BLaER1 treated with 17β-estradiol and CSF1 and Interleukin-3, amounts not matched to agents 10 nM and 100 nM (cell line): ENCODE results near the gene SYK.
"Not testable (repeated sequence)": the region's sequence is repeated elsewhere in the genome, so short reads cannot be mapped to it uniquely, and the experiment has no call there.

Experiments used
- H3K27ac ChIP-seq, 11 experiments: shearing (Covaris generic); formaldehyde crosslinking; 2 replicates each; pipeline ENCODE4 v1.8.1; 2022
- H3K27me3 ChIP-seq, 11 experiments: shearing (Covaris generic); formaldehyde crosslinking; 2 replicates each; pipeline ENCODE4 v1.8.1; 2022
- H3K36me3 ChIP-seq, 11 experiments: shearing (Covaris generic); formaldehyde crosslinking; 2 replicates each; pipeline ENCODE4 v1.8.1; 2022
- H3K4me1 ChIP-seq, 10 experiments: shearing (Covaris generic); formaldehyde crosslinking; 2 replicates each; pipeline ENCODE4 v1.8.1; 2022
- H3K4me2 ChIP-seq, 11 experiments: shearing (Covaris generic); formaldehyde crosslinking; 2 replicates each; pipeline ENCODE4 v1.8.1; 2022
- H3K4me3 ChIP-seq, 10 experiments: shearing (Covaris generic); formaldehyde crosslinking; 2 replicates each; pipeline ENCODE4 v1.8.1; 2022
- H3K9ac ChIP-seq, 11 experiments: shearing (Covaris generic); formaldehyde crosslinking; 2 replicates each; pipeline ENCODE4 v1.8.1; 2022
- H3K9me3 ChIP-seq, 11 experiments: shearing (Covaris generic); formaldehyde crosslinking; replicated peaks in 1 of 11; 2 replicates each; pipeline ENCODE4 v1.8.1; 2022
- H4K20me1 ChIP-seq, 11 experiments: shearing (Covaris generic); formaldehyde crosslinking; 2 replicates each; pipeline ENCODE4 v1.8.1; 2022
- Cebpa-rat ChIP-seq, 11 experiments: shearing (Covaris generic); IDR thresholded peaks; 2 replicates each; pipeline ENCODE4 v1.8.1; 2022

SYK gene

DNA sequence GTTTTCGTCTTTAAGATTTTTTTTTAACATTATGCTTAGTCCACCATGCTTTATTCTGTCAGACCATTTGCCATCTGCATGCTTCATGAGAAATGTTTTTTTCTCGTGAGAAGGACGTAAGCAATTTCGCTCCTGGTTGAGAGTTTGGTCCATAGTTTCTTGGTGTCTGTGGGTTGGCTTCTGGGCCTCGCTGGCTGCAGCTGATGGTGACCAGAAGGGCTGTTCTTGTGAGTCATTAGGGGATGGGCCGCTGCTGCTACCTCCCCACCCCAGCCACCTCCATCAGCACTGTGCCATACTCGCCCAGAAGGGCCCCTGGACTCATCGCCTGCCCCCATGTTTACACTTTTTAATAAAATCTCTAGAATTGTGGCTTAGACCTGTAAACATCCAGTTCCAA, 11.4 kb downstream of the SYK start:
- H3K4me1 ChIP-seq = peaks cover 67 to 100% (median 73%) of the 10 kb centered on the region in 10 experiments
- peaks cover 0 to 17% (median 12%) of the 10 kb centered on the region in 11 experiments; a peak in 18 of 22 replicates for H3K9me3 ChIP-seq
- H3K4me3 ChIP-seq = no peak overlapping the region
- peaks cover 34 to 68% (median 53%) of the 10 kb centered on the region in 11 experiments for H3K36me3 ChIP-seq
- TF ChIP-seq Cebpa-rat (IDR thresholded peaks at IDR 0.05) = no peak
- H3K9ac ChIP-seq = no peak overlapping the region
- H3K4me2 ChIP-seq = peak overlapping the region; percentile 84 to 95 (median 90); a peak in 18 of 22 replicates
- H3K27ac ChIP-seq = peak overlapping the region in 1 of 11 experiments; percentile 4; a peak in 1 of 22 replicates
- H3K27me3 ChIP-seq = no peaks in the 10 kb centered on the region
- H4K20me1 ChIP-seq = peaks cover 12 to 100% (median 52%) of the 10 kb centered on the region in 11 experiments; a peak in 18 of 22 replicates

DNA sequence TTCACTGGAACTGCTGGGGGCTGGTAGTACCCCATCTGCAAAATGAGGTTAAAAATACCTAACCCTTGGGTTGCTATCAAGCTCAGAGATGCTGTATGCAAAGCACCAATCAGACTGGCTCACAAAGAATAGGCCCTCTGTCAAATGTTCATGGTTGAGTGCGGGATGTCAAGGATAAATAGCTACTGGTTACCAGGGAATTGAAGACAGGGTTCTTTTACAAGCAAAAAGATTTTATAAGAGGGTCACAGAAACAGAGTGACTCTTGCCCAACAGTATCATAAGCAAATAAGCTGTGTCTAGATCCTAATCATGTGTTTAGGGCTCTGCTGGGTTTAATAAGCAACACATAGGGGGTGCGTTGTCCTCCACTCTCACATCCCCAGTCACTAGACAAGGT, 11.9 kb downstream of the SYK start:
- Histone ChIP-seq H3K36me3 (peaks cover 39 to 70% (median 57%) of the 10 kb centered on the region in 11 experiments), H3K9ac (no peak overlapping the region), H3K27me3 (no peaks in the 10 kb centered on the region), H3K9me3 (peaks cover 1 to 22% (median 16%) of the 10 kb centered on the region in 11 experiments; a peak in 20 of 22 replicates), H3K4me3 (no peak overlapping the region), H3K4me2 (peak overlapping the region; percentile 84 to 95 (median 90)), H3K27ac (peak overlapping the region in 3 of 11 experiments; percentile 4 to 88 (median 28); a peak in 3 of 22 replicates), H3K4me1 (peaks cover 62 to 100% (median 68%) of the 10 kb centered on the region in 10 experiments), H4K20me1 (peaks cover 7 to 100% (median 49%) of the 10 kb centered on the region in 11 experiments; a peak in 18 of 22 replicates)
- no peak for TF ChIP-seq Cebpa-rat (IDR thresholded peaks at IDR 0.05)

DNA sequence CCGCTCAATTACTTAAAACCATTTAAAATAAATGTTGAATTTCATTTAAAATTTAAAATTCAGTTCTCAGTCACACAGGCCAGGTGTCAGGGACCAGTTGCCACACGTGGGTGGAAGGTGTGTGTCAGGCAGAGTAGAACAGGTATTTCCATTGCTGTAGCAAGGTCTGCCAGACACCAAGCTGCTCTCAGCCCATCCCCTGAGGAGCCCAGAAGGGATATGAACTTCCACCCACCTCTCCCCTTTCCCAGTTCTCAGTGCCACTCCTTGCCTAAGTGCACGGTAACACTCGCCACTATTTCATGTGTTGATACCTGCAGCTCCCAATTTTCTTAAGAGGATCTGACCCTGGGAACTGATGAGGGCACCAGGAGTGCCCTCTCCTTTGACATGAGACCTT, 12.7 kb downstream of the SYK start:
- Histone ChIP-seq H3K9me3 (peaks cover 9 to 30% (median 25%) of the 10 kb centered on the region in 11 experiments), H3K4me2 (peak overlapping the region; percentile 84 to 95 (median 90)), H3K9ac (peak overlapping the region in 10 of 11 experiments; percentile 67 to 78 (median 72); a peak in 15 of 22 replicates), H3K4me3 (peak overlapping the region in 5 of 10 experiments; percentile 21 to 46 (median 25); a peak in 2 of 20 replicates), H4K20me1 (peaks cover 3 to 98% (median 40%) of the 10 kb centered on the region in 11 experiments; a peak in 16 of 22 replicates), H3K4me1 (peaks cover 54 to 100% (median 59%) of the 10 kb centered on the region in 10 experiments), H3K36me3 (peaks cover 45 to 75% (median 58%) of the 10 kb centered on the region in 11 experiments), H3K27me3 (no peaks in the 10 kb centered on the region), H3K27ac (peak overlapping the region; percentile 68 to 91 (median 84))
- TF ChIP-seq Cebpa-rat (IDR thresholded peaks at IDR 0.05) = no peak

DNA sequence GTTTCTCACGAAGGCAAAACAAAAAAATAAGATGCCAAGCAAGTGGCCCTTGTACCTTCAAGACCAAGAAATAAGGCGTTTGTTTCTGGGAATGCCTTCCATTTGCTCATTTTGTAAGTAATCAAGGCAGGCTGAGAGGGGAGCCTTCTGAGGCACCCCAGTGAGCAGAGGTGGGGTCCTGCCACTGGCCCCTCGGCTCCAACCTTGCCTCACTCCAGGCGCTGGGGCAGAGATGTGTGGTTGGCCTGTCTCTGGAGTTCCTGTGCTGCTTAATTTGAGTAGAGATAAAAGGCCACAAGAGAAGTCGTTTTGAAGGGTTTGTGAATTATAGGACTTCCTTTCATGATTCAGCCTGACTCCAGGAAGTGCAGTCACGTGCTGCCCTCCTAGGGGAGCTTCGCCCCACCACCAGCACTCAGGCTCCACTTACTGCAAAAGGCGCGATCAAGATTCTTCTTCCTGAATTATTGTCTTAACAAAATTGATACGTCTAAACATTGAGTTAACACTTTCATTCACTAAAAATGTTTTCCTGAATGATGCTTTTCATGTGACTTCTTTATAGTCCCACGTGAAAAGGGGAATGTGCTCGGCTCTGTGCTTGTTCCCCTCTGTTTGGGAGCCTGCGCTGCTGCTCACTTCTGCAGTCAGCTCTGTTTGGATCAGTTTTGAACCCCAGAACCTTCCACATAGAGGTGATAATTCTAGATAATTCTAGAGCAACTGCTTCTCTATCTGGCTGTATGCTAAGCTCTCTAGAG, 13.7 kb downstream of the SYK start:
- Histone ChIP-seq H3K4me3 (peak overlapping the region; percentile 18 to 46 (median 33); a peak in 13 of 20 replicates), H3K4me1 (peaks cover 44 to 100% (median 50%) of the 10 kb centered on the region in 10 experiments), H3K36me3 (peaks cover 46 to 75% (median 58%) of the 10 kb centered on the region in 11 experiments), H3K4me2 (peak overlapping the region; percentile 84 to 95 (median 90)), H3K27me3 (no peaks in the 10 kb centered on the region), H3K9me3 (peaks cover 19 to 40% (median 35%) of the 10 kb centered on the region in 11 experiments), H4K20me1 (peaks cover 0 to 98% (median 30%) of the 10 kb centered on the region in 11 experiments; a peak in 13 of 22 replicates), H3K27ac (peak overlapping the region; percentile 68 to 91 (median 84)), H3K9ac (peak overlapping the region; percentile 67 to 78 (median 73); a peak in 21 of 22 replicates)
- no peak for TF ChIP-seq Cebpa-rat (IDR thresholded peaks at IDR 0.05)

DNA sequence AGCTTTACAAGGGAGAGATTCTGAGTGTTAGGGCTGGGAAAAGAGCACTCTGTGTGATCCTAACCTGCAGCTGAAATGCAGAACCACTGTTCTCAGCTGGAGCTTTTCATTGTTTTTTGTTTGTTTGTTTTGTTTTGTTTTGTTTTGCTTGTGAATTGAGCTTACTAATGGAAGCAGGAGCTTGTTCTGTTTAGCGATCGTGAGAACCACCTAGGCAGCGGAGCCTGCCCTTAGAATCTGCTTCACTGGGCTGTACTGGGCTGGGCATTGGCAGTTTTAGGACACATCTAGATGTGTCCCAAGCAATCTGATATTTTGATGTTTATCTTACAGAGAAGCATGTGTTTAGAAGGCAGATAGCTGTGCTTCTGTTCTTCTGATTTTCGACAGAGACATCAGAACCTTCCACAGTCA, 14.3 kb downstream of the SYK start:
- Histone ChIP-seq H3K27ac (peak overlapping the region; percentile 68 to 91 (median 84); a peak in 21 of 22 replicates), H3K9me3 (peaks cover 23 to 46% (median 41%) of the 10 kb centered on the region in 11 experiments), H3K4me1 (peaks cover 39 to 100% (median 45%) of the 10 kb centered on the region in 10 experiments), H3K27me3 (no peaks in the 10 kb centered on the region), H3K4me3 (peak overlapping the region; percentile 18 to 46 (median 33); a peak in 10 of 20 replicates), H4K20me1 (peaks cover 0 to 98% (median 24%) of the 10 kb centered on the region in 11 experiments; a peak in 13 of 22 replicates), H3K9ac (peak overlapping the region; percentile 67 to 78 (median 73); a peak in 20 of 22 replicates), H3K36me3 (peaks cover 46 to 75% (median 60%) of the 10 kb centered on the region in 11 experiments), H3K4me2 (peak overlapping the region; percentile 84 to 95 (median 90))
- no peak for TF ChIP-seq Cebpa-rat (IDR thresholded peaks at IDR 0.05)

DNA sequence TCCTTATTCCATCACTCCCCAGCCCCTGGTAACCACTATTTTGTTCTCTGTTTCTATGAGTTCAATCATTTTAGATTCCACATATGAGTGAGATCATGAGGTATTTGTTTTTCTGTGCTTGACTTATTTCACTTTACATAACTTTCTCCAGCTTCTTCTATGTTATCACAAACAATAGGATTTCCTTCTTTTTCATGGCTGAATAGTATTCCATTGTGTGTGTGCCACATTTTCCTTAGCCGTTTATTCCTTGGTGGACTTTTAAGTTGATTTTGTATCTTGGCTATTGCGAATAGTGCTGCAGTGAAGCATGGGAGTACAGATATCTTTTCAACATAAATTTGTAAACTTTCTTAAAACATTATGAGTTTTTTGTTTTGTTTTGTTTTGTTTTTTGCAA, 15.1 kb downstream of the SYK start:
- H3K27ac ChIP-seq = peak overlapping the region in 1 of 11 experiments; percentile 79; a peak in 1 of 22 replicates
- peaks cover 54 to 80% (median 68%) of the 10 kb centered on the region in 11 experiments for H3K36me3 ChIP-seq
- H3K9me3 ChIP-seq = peaks cover 23 to 54% (median 48%) of the 10 kb centered on the region in 11 experiments
- no peaks in the 10 kb centered on the region for H3K27me3 ChIP-seq
- no peak for TF ChIP-seq Cebpa-rat (IDR thresholded peaks at IDR 0.05)
- H4K20me1 ChIP-seq = peaks cover 0 to 98% (median 24%) of the 10 kb centered on the region in 11 experiments; a peak in 13 of 22 replicates
- H3K9ac ChIP-seq = peak overlapping the region in 1 of 11 experiments; percentile 71; a peak in 1 of 22 replicates
- H3K4me2 ChIP-seq = peak overlapping the region in 10 of 11 experiments; percentile 84 to 95 (median 90); a peak in 12 of 22 replicates
- peaks cover 38 to 100% (median 45%) of the 10 kb centered on the region in 10 experiments for H3K4me1 ChIP-seq
- H3K4me3 ChIP-seq = 0 out of 20 replicates have a peak overlapping the region, but pooled peaks of 1 of the 10 experiments have one; percentile 18

DNA sequence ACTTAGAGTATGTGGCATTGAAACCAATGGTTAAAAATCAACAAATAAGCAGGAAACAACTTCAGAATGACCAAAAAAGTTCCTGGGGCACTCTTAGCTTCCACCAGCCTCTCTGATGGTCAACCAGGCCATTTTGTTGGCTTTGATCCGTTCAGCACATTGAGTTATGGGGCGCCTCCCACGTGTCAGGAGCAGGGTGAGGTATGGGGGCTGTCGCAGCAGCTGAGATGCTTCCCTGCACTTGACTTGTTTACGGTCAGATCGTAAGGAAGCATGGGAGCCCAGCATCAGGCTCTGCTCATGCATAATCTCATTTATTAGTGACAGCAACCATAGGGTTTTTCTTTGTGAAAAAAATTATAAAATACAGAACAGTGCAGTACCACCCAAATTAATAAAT, 16.7 kb downstream of the SYK start:
- no peak overlapping the region for H3K9ac ChIP-seq
- TF ChIP-seq Cebpa-rat (IDR thresholded peaks at IDR 0.05) = no peak
- H3K4me1 ChIP-seq = peaks cover 32 to 100% (median 33%) of the 10 kb centered on the region in 10 experiments
- peak overlapping the region in 2 of 11 experiments; percentile 35 to 37; a peak in 3 of 22 replicates for H3K4me2 ChIP-seq
- H3K36me3 ChIP-seq = peaks cover 69 to 84% (median 71%) of the 10 kb centered on the region in 11 experiments
- H3K27ac ChIP-seq = no peak overlapping the region
- peaks cover 0 to 98% (median 10%) of the 10 kb centered on the region in 11 experiments; a peak in 12 of 22 replicates for H4K20me1 ChIP-seq
- peaks cover 23 to 70% (median 64%) of the 10 kb centered on the region in 11 experiments for H3K9me3 ChIP-seq
- no peaks in the 10 kb centered on the region for H3K27me3 ChIP-seq
- no peak overlapping the region for H3K4me3 ChIP-seq

DNA sequence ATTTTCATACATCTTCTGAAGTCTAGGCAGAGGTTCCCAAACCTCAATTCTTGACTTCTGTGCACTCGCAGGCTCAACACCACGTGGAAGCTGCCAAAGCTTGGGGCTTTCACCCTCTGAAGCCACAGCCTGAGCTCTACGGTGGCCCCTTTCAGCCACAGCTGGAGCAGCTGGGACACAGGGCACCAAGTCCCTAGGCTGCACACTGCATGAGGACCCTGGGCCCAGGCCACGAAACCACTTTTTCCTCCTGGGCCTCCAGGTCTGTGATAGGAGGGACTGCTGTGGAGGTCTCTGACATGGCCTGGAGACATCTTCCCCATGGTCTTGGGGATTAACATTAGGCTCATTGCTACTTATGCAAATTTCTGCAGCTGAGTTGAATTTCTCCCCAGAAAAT, 18.8 kb downstream of the SYK start:
- peaks cover 0 to 95% (median 8%) of the 10 kb centered on the region in 11 experiments; a peak in 10 of 22 replicates for H4K20me1 ChIP-seq
- peaks cover 15 to 98% (median 16%) of the 10 kb centered on the region in 10 experiments for H3K4me1 ChIP-seq
- peaks cover 76 to 91% (median 82%) of the 10 kb centered on the region in 11 experiments for H3K36me3 ChIP-seq
- H3K9ac ChIP-seq, H3K27ac ChIP-seq, H3K27me3 ChIP-seq: not testable (repeated sequence)
- peaks cover 23 to 82% (median 71%) of the 10 kb centered on the region in 11 experiments for H3K9me3 ChIP-seq
- H3K4me3 ChIP-seq = peak overlapping the region in 1 of 10 experiments; percentile 27; a peak in 1 of 20 replicates
- H3K4me2 ChIP-seq = peak overlapping the region in 2 of 11 experiments; percentile 17 to 58; a peak in 1 of 22 replicates

DNA sequence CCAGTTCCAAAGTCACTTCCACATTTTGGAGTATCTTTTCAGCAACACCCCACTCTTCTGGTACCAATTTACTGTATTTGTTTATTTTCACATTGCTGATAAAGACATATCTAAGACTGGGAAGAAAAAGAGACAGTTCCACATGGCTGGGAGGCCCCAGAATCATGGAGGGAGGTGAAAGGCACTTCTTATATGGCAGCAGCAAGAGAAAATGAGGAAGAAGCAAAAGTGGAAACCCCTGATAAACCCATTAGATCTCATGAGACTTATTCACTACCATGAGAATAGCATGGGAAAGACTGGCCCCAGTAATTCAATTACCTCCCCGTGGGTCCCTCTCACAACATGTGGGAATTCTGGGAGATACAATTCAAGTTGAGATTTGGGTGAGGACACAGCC, 19.6 kb downstream of the SYK start:
- not testable (repeated sequence) for H3K27me3 ChIP-seq, H3K4me3 ChIP-seq, H3K27ac ChIP-seq, H3K9ac ChIP-seq
- H3K4me1 ChIP-seq = peaks cover 15 to 98% (median 16%) of the 10 kb centered on the region in 10 experiments
- H3K4me2 ChIP-seq = peak overlapping the region in 2 of 11 experiments; percentile 58 to 63; a peak in 4 of 22 replicates
- H3K36me3 ChIP-seq = peaks cover 75 to 94% (median 84%) of the 10 kb centered on the region in 11 experiments
- H3K9me3 ChIP-seq = peaks cover 23 to 82% (median 71%) of the 10 kb centered on the region in 11 experiments
- peaks cover 0 to 95% (median 6%) of the 10 kb centered on the region in 11 experiments; a peak in 12 of 22 replicates for H4K20me1 ChIP-seq
